Vagina (tissue), 2 donors: ENCODE data around the gene CEP170B.

Source experiments
- POLR2A ChIP-seq, 2 donors: fragments of 450-650 bp; IDR thresholded peaks; one replicate each; pipeline ENCODE4 v1.6.1; 2017; ENCODE audit warnings: antibody characterized with exemption in 2 of 2, mild to moderate bottlenecking in 2 of 2, moderate library complexity in 2 of 2
- POLR2AphosphoS5 ChIP-seq, 2 donors: sonication (generic); formaldehyde crosslinking; IDR thresholded peaks; one replicate each; pipeline ENCODE4 v1.9.0; 2017; ENCODE audit warnings: antibody characterized with exemption in 2 of 2, mild to moderate bottlenecking in 2 of 2, low read depth in 1 of 2; ENCODE audit not compliant: insufficient read depth in 1 of 2
- TF ChIP-seq, protein P1 (sequence below), 3 experiments: fragments of 450-650 bp in 2 of 3; fragments of 200-600 bp in 1 of 3; sonication (generic) in 1 of 3; IDR thresholded peaks; one replicate each; pipeline ENCODE4 v1.5.1; 2017 to 2019; ENCODE audit warnings: antibody characterized with exemption in 3 of 3, mild to moderate bottlenecking in 2 of 3, moderate library complexity in 2 of 3

- TF ChIP-seq, protein P1, sequence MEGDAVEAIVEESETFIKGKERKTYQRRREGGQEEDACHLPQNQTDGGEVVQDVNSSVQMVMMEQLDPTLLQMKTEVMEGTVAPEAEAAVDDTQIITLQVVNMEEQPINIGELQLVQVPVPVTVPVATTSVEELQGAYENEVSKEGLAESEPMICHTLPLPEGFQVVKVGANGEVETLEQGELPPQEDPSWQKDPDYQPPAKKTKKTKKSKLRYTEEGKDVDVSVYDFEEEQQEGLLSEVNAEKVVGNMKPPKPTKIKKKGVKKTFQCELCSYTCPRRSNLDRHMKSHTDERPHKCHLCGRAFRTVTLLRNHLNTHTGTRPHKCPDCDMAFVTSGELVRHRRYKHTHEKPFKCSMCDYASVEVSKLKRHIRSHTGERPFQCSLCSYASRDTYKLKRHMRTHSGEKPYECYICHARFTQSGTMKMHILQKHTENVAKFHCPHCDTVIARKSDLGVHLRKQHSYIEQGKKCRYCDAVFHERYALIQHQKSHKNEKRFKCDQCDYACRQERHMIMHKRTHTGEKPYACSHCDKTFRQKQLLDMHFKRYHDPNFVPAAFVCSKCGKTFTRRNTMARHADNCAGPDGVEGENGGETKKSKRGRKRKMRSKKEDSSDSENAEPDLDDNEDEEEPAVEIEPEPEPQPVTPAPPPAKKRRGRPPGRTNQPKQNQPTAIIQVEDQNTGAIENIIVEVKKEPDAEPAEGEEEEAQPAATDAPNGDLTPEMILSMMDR (IDR thresholded peaks at IDR 0.05): no peak
- TF ChIP-seq POLR2A (IDR thresholded peaks at IDR 0.05): no peak
- TF ChIP-seq POLR2AphosphoS5 (IDR thresholded peaks at IDR 0.05; ENCODE audit: insufficient read depth in 1 of 2, low read depth in 1 of 2): no peak
These were observed 69.0 kb downstream of the CEP170B start for GRCh38 chr14:104933746-104934733.
